Measurements from ENCODE around the gene HBG1.

Gene HBG1

DNA sequence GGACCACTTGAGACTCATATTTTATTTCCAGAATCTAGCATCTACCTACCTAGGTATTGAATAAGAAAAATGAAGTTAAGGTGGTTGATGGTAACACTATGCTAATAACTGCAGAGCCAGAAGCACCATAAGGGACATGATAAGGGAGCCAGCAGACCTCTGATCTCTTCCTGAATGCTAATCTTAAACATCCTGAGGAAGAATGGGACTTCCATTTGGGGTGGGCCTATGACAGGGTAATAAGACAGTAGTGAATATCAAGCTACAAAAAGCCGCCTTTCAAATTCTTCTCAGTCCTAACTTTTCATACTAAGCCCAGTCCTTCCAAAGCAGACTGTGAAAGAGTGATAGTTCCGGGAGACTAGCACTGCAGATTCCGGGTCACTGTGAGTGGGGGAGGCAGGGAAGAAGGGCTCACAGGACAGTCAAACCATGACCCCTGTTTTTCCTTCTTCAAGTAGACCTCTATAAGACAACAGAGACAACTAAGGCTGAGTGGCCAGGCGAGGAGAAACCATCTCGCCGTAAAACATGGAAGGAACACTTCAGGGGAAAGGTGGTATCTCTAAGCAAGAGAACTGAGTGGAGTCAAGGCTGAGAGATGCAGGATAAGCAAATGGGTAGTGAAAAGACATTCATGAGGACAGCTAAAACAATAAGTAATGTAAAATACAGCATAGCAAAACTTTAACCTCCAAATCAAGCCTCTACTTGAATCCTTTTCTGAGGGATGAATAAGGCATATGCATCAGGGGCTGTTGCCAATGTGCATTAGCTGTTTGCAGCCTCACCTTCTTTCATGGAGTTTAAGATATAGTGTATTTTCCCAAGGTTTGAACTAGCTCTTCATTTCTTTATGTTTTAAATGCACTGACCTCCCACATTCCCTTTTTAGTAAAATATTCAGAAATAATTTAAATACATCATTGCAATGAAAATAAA lies 24.8 kb downstream of the HBG1 start:
- FAIRE-seq, result no peak

DNA sequence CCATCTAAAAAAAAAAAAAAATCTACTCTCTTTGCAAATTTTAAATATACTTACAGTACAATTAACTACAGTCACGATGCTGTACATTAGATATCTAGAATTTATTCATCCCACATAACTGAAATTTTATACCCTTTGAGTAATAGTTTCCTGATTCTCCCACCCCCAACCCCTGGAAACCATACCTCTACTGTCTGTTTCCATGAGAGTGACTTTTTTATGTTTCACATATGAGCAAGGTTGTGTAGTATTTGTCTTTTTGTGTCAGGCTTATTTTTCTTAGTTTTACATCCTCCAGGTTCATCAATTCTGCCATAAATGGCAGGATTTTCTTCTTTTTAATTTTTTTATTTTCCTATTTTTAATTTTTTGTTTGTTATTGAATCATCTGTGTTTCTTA lies 26.0 kb downstream of the HBG1 start:
- FAIRE-seq, result no peak

DNA sequence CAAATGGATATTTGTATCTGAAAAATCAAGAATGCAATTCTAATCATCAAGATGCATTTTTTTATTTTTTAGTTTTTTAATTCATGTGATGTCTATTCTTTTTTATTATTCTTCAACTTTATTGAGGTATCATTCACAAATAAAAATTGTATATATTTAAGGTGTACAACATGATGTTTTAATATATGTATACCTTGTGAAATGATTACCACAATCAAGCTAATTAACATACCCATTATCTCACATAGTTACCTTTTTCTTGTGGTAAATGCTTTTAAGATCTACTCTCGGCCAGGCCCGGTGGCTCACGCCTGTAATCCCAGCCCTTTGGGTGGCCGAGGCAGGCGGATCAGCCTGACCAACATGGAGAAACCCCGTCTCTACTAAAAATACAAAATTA lies 26.5 kb downstream of the HBG1 start:
- FAIRE-seq, result peak; percentile 71

DNA sequence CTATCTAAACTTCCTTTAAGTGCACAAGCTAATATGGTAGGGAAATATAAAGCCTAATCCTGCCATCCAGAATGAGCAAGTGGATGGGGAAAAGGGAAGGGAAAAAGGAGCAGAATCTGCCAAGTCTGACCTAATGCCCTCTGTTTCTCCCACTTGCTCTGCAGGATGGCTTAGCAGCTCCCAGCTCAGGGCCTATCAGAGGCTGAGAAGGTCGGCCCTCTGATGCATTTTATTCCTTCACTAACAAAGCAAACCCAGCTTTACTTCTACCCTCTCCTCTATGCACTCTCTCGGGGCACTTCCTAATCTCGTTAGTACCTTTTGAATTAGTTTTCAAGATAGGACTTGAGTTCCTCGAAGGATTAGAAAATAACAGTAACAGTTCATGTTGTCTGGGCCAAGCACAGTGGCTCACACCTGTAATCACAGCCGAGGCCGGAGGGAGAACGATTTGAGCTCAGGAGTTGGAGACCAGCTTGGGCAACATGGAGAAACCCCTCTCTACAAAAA lies 39.2 kb downstream of the HBG1 start:
- no peak for FAIRE-seq

DNA sequence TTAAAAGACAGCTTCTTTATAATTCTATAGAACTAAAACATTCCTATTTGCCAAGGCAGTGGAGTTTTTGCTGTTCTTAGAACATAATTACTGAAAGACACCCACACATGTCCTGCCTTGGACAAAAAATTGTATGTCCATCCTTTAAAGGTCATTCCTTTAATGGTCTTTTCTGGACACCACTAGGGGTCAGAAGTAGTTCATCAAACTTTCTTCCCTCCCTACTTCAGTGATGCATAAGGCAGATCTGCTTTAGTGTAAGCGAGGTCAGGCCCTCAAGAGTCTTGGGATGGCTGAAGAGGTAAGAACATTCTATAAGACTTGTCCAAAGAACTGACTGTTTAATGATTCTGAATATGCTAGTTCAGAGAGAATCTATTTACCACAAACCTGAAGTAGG lies 44.9 kb downstream of the HBG1 start:
- peak; percentile 56 for FAIRE-seq

DNA sequence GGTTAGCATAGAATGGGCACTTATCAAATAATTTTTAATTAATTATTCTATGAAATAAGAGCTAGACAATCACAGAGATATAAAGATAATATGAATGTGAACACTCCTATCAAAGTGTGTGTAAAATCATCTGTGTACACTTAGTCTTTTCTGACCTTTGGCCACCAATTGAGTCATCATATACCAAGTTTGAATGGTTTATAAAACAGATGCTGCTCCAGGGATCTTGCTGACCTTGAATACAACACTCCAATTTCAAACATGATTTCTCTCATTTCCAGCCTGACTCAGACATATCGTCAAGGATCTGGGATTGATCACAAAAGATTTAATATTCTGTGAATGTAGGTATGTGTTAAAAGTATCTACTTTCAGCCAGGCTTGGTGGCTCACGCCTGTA lies 46.3 kb downstream of the HBG1 start:
- FAIRE-seq, result no peak

DNA sequence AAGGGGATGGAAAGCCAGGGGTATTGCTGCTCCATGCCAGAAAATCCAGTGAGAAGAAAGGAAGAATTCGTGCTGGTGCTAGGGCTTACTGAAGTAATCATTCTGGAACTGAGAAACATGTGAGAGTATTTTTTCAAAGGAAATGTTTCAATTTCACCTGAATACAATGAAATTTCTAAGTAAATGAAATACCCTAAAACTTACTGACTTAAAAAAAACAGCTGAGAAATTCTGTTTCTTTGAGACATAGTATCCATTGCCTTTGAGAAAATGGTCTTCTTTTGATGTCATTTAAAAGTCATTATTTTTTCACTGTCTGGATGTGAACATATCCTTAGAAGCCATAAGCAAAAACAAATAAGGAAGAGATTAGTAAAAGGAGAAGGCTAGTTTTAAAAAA lies 49.1 kb downstream of the HBG1 start, which contains the start of gene OR51V1:
OR51V1 (minus strand) TSS at position 101 of the 400 bp plus-strand sequence; CDS start at position 101, 0 bp downstream.
- FAIRE-seq, result no peak

DNA sequence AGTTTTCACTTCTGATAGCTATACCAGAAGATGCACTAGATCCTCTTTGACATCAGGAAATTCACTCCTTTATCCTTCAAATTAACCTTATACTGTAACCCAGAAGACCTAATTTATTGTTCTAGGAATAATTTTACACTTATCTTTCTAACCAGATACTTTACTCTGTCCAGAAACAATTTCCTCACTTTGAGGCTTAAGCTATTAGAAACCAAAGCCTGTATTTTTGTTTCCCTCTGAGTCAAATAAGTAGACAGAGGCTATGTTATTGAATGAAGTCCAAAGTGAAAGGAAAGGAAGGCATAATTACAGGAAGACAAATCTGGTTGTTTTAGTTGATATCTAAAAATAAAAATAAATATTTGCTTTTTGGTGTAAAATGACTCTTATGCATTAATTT lies 51.4 kb downstream of the HBG1 start:
- no peak for FAIRE-seq

All from G401.6 (cell line).